Measurements from ENCODE around the gene DMD. TPM values are rescaled to one million over a fixed set of nuclear protein-coding genes. Genes with fewer than 3 reads are reported as not detected.
A peak's percentile ranks its signal among the peaks of the same experiment; 100 is the strongest.

Gene DMD
- total and polyA plus RNA-seq, 2 of the 13 experiments (the other 11 are each of a cell fraction or from before 2014, with no cell fraction given), result 17.6 to 25.9 TPM

GRCh38 chrX:32678487-32678886 is 532.9 kb downstream of the DMD start:
- Histone ChIP-seq H2AFZ (ENCODE audit: low read length) (no peak overlapping the region), H3K79me2 (ENCODE audit: insufficient read depth, low read length) (no peaks in the 10 kb centered on the region), H3K4me1 (ENCODE audit: insufficient read depth, low read length) (no peaks in the 10 kb centered on the region), H3K27me3 (ENCODE audit: control insufficient read depth in 1 of 2, insufficient read depth in 2 of 2, low read length in 2 of 2) (no peaks in the 10 kb centered on the region), H3K36me3 (replicated peaks in 1 of 2; ENCODE audit: control insufficient read depth in 1 of 2, insufficient read depth in 2 of 2, low read length in 2 of 2) (no peaks in the 10 kb centered on the region), H3K9me3 (ENCODE audit: low read length) (no peaks in the 10 kb centered on the region), H3K4me2 (ENCODE audit: low read depth, low read length) (no peak overlapping the region), H3K27ac (ENCODE audit: extremely low read length, insufficient read depth, low read length) (no peak overlapping the region), H4K20me1 (ENCODE audit: insufficient read depth, low read length) (no peaks in the 10 kb centered on the region), H3K4me3 (replicated peaks in 1 of 3; ENCODE audit: insufficient read depth in 1 of 3, low read depth in 2 of 3, low read length in 3 of 3) (no peak overlapping the region), H3K9ac (ENCODE audit: insufficient read depth, low read depth, low read length) (no peak overlapping the region)
- ATAC-seq (no peak), DNase-seq (ENCODE audit: low spot score) (no peak), FAIRE-seq (no peak)
- in situ Hi-C loops (cut with HindIII; ENCODE audit: extremely low pct_ligation_motif_present, low pct_unique_long_range_greater_than_20kb) (no loop called here), intact Hi-C loops (cut with micrococcal nuclease; ENCODE audit: unreplicated experiment) (no loop called here)
- 70% methylated on average over 5 of the region's 5 CpGs for WGBS (ENCODE audit: low lambda C conversion rate)
- no peak for TF ChIP-seq AKAP8 (CRISPR knock-in tag; IDR thresholded peaks at IDR 0.05)
- no peak for TF ChIP-seq SYNCRIP (IDR thresholded peaks at IDR 0.05; ENCODE audit: insufficient read depth, low read depth, low read length)
- TF ChIP-seq ZSCAN30 (CRISPR knock-in tag; IDR thresholded peaks at IDR 0.05), result no peak
- TF ChIP-seq, protein P1, sequence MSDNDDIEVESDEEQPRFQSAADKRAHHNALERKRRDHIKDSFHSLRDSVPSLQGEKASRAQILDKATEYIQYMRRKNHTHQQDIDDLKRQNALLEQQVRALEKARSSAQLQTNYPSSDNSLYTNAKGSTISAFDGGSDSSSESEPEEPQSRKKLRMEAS (IDR thresholded peaks at IDR 0.05), result no peak
- TF ChIP-seq NR2F1 (CRISPR knock-in tag; IDR thresholded peaks at IDR 0.05), result no peak
- TF ChIP-seq PITX1 (CRISPR knock-in tag; IDR thresholded peaks at IDR 0.05), result no peak
- no peak for TF ChIP-seq SIN3A (IDR thresholded peaks at IDR 0.05; ENCODE audit: borderline replicate concordance, low read depth, low read length)
- no peak for TF ChIP-seq ADNP (CRISPR knock-in tag; IDR thresholded peaks at IDR 0.05)
- CTCF ChIA-PET (ENCODE audit: low intra/inter-chr PET ratio, low total read pairs), result no interaction called here
- POLR2A ChIA-PET, result no interaction called here
- no TSS peak for BruUV-seq (replicated peaks)

DNA sequence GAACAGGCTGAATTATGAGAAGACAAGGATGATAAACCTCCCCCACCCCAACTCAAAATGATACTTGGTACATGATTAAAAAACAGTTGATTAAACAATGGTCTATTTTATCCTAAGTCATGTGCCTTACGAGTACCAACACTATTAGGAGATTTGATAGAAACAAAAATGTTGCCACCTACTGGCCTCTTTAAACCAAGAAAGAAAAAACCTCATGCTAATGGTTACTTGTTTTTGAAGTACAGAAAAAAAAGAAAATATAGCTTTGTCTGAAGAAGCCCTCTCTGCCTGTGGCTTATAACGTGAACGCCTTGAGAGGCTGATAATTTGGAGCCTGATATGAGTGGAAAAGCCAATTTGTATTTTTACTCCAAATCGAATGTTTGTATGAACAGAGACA is 538.2 kb downstream of the DMD start:
- ATAC-seq (no peak), FAIRE-seq (no peak), DNase-seq (ENCODE audit: low spot score) (peak; percentile 0)
- no TSS peak for BruUV-seq (replicated peaks)
- H3K4me1 ChIP-seq (ENCODE audit: insufficient read depth, low read length), result no peaks in the 10 kb centered on the region
- H3K36me3 ChIP-seq (replicated peaks in 1 of 2; ENCODE audit: control insufficient read depth in 1 of 2, insufficient read depth in 2 of 2, low read length in 2 of 2), result no peaks in the 10 kb centered on the region
- ChIA-PET CTCF (ENCODE audit: low intra/inter-chr PET ratio, low total read pairs) (interaction anchor here (0.7 kb wide), 1 partner anchor 143 kb away, joined by 3 read pairs; no protein-coding TSS in a partner anchor), POLR2A (no interaction called here)
- no peak overlapping the region for H3K9ac ChIP-seq (ENCODE audit: insufficient read depth, low read depth, low read length)
- no peak overlapping the region for H2AFZ ChIP-seq (ENCODE audit: low read length)
- no peaks in the 10 kb centered on the region for H3K27me3 ChIP-seq (ENCODE audit: control insufficient read depth in 1 of 2, insufficient read depth in 2 of 2, low read length in 2 of 2)
- H4K20me1 ChIP-seq (ENCODE audit: insufficient read depth, low read length), result no peaks in the 10 kb centered on the region
- no peak overlapping the region for H3K4me3 ChIP-seq (replicated peaks in 1 of 3; ENCODE audit: insufficient read depth in 1 of 3, low read depth in 2 of 3, low read length in 3 of 3)
- intact Hi-C loops (cut with micrococcal nuclease; ENCODE audit: unreplicated experiment) (loop anchor here (1.0 to 5.0 kb wide), 2 partner anchors 142 to 191 kb away; no protein-coding TSS in a partner anchor), in situ Hi-C loops (cut with HindIII; ENCODE audit: extremely low pct_ligation_motif_present, low pct_unique_long_range_greater_than_20kb) (loop anchor here (25.0 kb wide), 1 partner anchor 136 kb away; no protein-coding TSS in a partner anchor)
- TF ChIP-seq NR3C1 (CRISPR knock-in tag; IDR thresholded peaks at IDR 0.05) (no peak), MEIS1 (CRISPR knock-in tag; IDR thresholded peaks at IDR 0.05; ENCODE audit: borderline replicate concordance) (no peak), NR2C2 (CRISPR knock-in tag; IDR thresholded peaks at IDR 0.05; ENCODE audit: borderline replicate concordance) (no peak), MBD4 (IDR thresholded peaks at IDR 0.05; ENCODE audit: borderline replicate concordance, low read length) (no peak), KDM6A (CRISPR knock-in tag; IDR thresholded peaks at IDR 0.05; ENCODE audit: low read depth) (no peak), JUNB (CRISPR knock-in tag; IDR thresholded peaks at IDR 0.05; ENCODE audit: borderline replicate concordance) (no peak)
- no peak overlapping the region for H3K27ac ChIP-seq (ENCODE audit: extremely low read length, insufficient read depth, low read length)
- no peaks in the 10 kb centered on the region for H3K79me2 ChIP-seq (ENCODE audit: insufficient read depth, low read length)
- 6% methylated on average over 4 of the region's 4 CpGs for WGBS (ENCODE audit: low lambda C conversion rate)
- H3K4me2 ChIP-seq (ENCODE audit: low read depth, low read length), result no peak overlapping the region
- H3K9me3 ChIP-seq (ENCODE audit: low read length), result no peaks in the 10 kb centered on the region

Data from HepG2 (cell line).